GM13976 (cell line): ENCODE measurements around the gene GAGE2A.
"Not testable (repeated sequence)": the region's sequence is repeated elsewhere in the genome, so short reads cannot be mapped to it uniquely, and the experiment has no call there.

ENCODE experiments used
- DNase-seq: peaks from one replicate; pipeline ENCODE4 v3.0.0; 2012; ENCODE audit warnings: low spot score
- CTCF ChIP-seq: IDR thresholded peaks from 2 replicates; pipeline ENCODE4 v1.5.1; 2012; ENCODE audit warnings: borderline replicate concordance, mild to moderate bottlenecking; ENCODE audit not compliant: insufficient read depth; ENCODE audit errors: extremely low read depth, missing control alignments, control extremely low read depth
- in situ Hi-C: fragments of 300-500 bp; cut with MboI; formaldehyde crosslinking; loops from one replicate; pipeline ENCODE4 v1.12.0; 2022; ENCODE audit warnings: low sequenced_read_pairs, mixed read lengths, inconsistent platforms; ENCODE audit not compliant: unreplicated experiment

Gene GAGE2A

GRCh38 chrX:49589196-49589595 is at the start of gene GAGE2A:
TSS of gene GAGE2A (plus strand) at chrX:49589496. CDS start at chrX:49590651, 1,155 bp downstream.
- in situ Hi-C loops: not testable (repeated sequence)

GRCh38 chrX:49541433-49541832 is 47.9 kb upstream of the GAGE2A start, which contains the start of gene GAGE12D:
TSS of gene GAGE12D (plus strand) at chrX:49541733. CDS start at chrX:49542888, 1,155 bp downstream.
- in situ Hi-C loops, DNase-seq: not testable (repeated sequence)

More at GRCh38 chrX:49589196-49589595, at the start of gene GAGE2A:
- DNase-seq: not testable (repeated sequence)

- DNase-seq, in situ Hi-C loops: not testable (repeated sequence)
Measured at GRCh38 chrX:49550989-49551388, 38.3 kb upstream of the GAGE2A start, which contains the start of gene GAGE12E. TSS of gene GAGE12E (plus strand) at chrX:49551289. CDS start at chrX:49552444, 1,155 bp downstream.

- DNase-seq, in situ Hi-C loops: not testable (repeated sequence)
Measured at GRCh38 chrX:49560542-49560941, 28.8 kb upstream of the GAGE2A start, which contains the start of gene GAGE12F. TSS of gene GAGE12F (plus strand) at chrX:49560842. CDS start at chrX:49561997, 1,155 bp downstream.

GRCh38 chrX:49568728-49569127 is 20.6 kb upstream of the GAGE2A start:
- DNase-seq, in situ Hi-C loops: not testable (repeated sequence)

GRCh38 chrX:49569152-49569551 is 20.1 kb upstream of the GAGE2A start:
- in situ Hi-C loops, DNase-seq: not testable (repeated sequence)

- in situ Hi-C loops, DNase-seq: not testable (repeated sequence)
Measured at GRCh38 chrX:49570100-49570499, 19.2 kb upstream of the GAGE2A start, which contains the start of gene GAGE12G. TSS of gene GAGE12G (plus strand) at chrX:49570400. CDS start at chrX:49571555, 1,155 bp downstream.

- DNase-seq, in situ Hi-C loops: not testable (repeated sequence)
Measured at GRCh38 chrX:49579649-49580048, 9.6 kb upstream of the GAGE2A start, which contains the start of gene GAGE12H. TSS of gene GAGE12H (plus strand) at chrX:49579949. CDS start at chrX:49581104, 1,155 bp downstream.

GRCh38 chrX:49589769-49590478 is 628 bp downstream of the GAGE2A start:
- DNase-seq, in situ Hi-C loops: not testable (repeated sequence)

GRCh38 chrX:49590488-49590887 is 1.2 kb downstream of the GAGE2A start:
- DNase-seq, in situ Hi-C loops: not testable (repeated sequence)

- DNase-seq, in situ Hi-C loops: not testable (repeated sequence)
Measured at GRCh38 chrX:49598720-49599119, 9.4 kb downstream of the GAGE2A start, which contains the start of gene GAGE1. TSS of gene GAGE1 (plus strand) at chrX:49599020. CDS start at chrX:49600175, 1,155 bp downstream.

- DNase-seq: no peak
- TF ChIP-seq CTCF: no peak
- in situ Hi-C loops: no loop called here
Measured at GRCh38 chrX:49610718-49611310, 21.5 kb downstream of the GAGE2A start.
